CD4-positive, alpha-beta T cell (primary cell): ENCODE results near the gene CIAO2A. TPM values are rescaled to one million over a fixed set of nuclear protein-coding genes. Genes with fewer than 3 reads are reported as not detected.

Experiments
- ATAC-seq: fragments of 200-7000 bp; cut with Tn5 transposase; one replicate; pipeline ENCODE4 v1.10.0; 2022; ENCODE audit warnings: mild to moderate bottlenecking; ENCODE audit not compliant: poor library complexity
- CTCF ChIA-PET: fragments of 350-600 bp; sonication (Branson Sonifier 250); formaldehyde crosslinking; loops from one replicate; lab custom pipeline; 2021; ENCODE audit warnings: antibody characterized with exemption, inconsistent platforms; lab: Charles Lee
- POLR2A ChIA-PET: fragments of 350-600 bp; sonication (Branson Sonifier 250); formaldehyde crosslinking; loops from one replicate; lab custom pipeline; 2021; ENCODE audit warnings: antibody characterized with exemption, inconsistent platforms; lab: Charles Lee
- DNase-seq, 14 experiments: peaks; one replicate each; pipeline ENCODE4 v3.0.0-alpha.2; 2013 to 2020; ENCODE audit warnings: mixed read lengths in 2 of 14
- H3K27ac ChIP-seq, 2 donors: one replicate each; pipeline versions ENCODE4 v1.5.1 to v1.7.0; 2013; ENCODE audit warnings: low read length in 2 of 2, low read depth in 1 of 2, mild to moderate bottlenecking in 1 of 2
- H3K27me3 ChIP-seq, 2 experiments: 1 replicate in 1 of 2; 2 replicates in 1 of 2; pipeline versions ENCODE4 v1.6.1 to v1.7.0; 2013; ENCODE audit warnings: low read length in 2 of 2, control low read depth in 1 of 2, mild to moderate bottlenecking in 1 of 2, moderate library complexity in 1 of 2; ENCODE audit not compliant: insufficient read depth in 2 of 2, control insufficient read depth in 1 of 2
- H3K36me3 ChIP-seq: one replicate; pipeline ENCODE4 v1.6.1; 2013; ENCODE audit warnings: low read length, control low read depth; ENCODE audit not compliant: insufficient read depth
- H3K4me1 ChIP-seq: one replicate; pipeline ENCODE4 v1.6.1; 2013; ENCODE audit warnings: low read length, control low read depth; ENCODE audit not compliant: insufficient read depth
- H3K4me3 ChIP-seq: one replicate; pipeline ENCODE4 v1.5.1; 2013; ENCODE audit warnings: mild to moderate bottlenecking, low read length, moderate library complexity
- H3K9me3 ChIP-seq, 2 experiments: 1 replicate in 1 of 2; 2 replicates in 1 of 2; pipeline versions ENCODE4 v1.6.1 to v1.7.0; 2013; ENCODE audit warnings: low read length in 2 of 2, mild to moderate bottlenecking in 2 of 2, control low read depth in 1 of 2, moderate library complexity in 1 of 2; ENCODE audit not compliant: control insufficient read depth in 1 of 2, insufficient read depth in 1 of 2
- H3K27ac Mint-ChIP-seq: one replicate; pipeline ENCODE4 v1.8.0; 2020; ENCODE audit warnings: mixed read lengths
- H3K27me3 Mint-ChIP-seq: one replicate; pipeline ENCODE4 v1.8.0; 2021; ENCODE audit warnings: mixed read lengths
- H3K36me3 Mint-ChIP-seq: one replicate; pipeline ENCODE4 v1.8.0; 2021; ENCODE audit warnings: low read depth, mixed read lengths
- H3K4me1 Mint-ChIP-seq: one replicate; pipeline ENCODE4 v1.8.0; 2021; ENCODE audit warnings: low read depth, mixed read lengths
- H3K4me3 Mint-ChIP-seq: one replicate; pipeline ENCODE4 v1.8.0; 2020; ENCODE audit warnings: mild to moderate bottlenecking, mixed read lengths
- H3K9me3 Mint-ChIP-seq: one replicate; pipeline ENCODE4 v1.8.0; 2020; ENCODE audit warnings: mixed read lengths
- CTCF ChIP-seq: fragments of 200-600 bp; IDR thresholded peaks from one replicate; pipeline ENCODE4 v1.8.0; 2022; ENCODE audit warnings: antibody characterized with exemption, mild to moderate bottlenecking
- intact Hi-C, 2 experiments: fragments of 100-400 bp; cut with DNase I in 1 of 2; cut with micrococcal nuclease in 1 of 2; formaldehyde crosslinking; loops; one replicate each; pipeline versions ENCODE4 v1.15.1 to v1.9.0; 2023 to 2025; cut with DNase I, micrococcal nuclease
- total RNA-seq, 174 experiments: library from RNA in 2 of 174; stranded (reverse) in 2 of 174; gene quantifications; one replicate each; pipeline ENCODE4 v1.2.3 and lab custom pipeline; 2021 to 2026

Gene CIAO2A
- total RNA-seq, 2 experiments from 2014 or later, result 10.9 to 12.2 TPM

- DNase-seq, result no peak
- peaks cover 4% of the 10 kb centered on the region for H3K4me1 Mint-ChIP-seq
- H3K4me3 Mint-ChIP-seq, result no peak overlapping the region
- no peak for TF ChIP-seq CTCF
- no peaks in the 10 kb centered on the region for H3K27me3 ChIP-seq
- no peak for ATAC-seq
- peaks cover 9% of the 10 kb centered on the region for H3K27me3 Mint-ChIP-seq
- no peak overlapping the region for H3K27ac ChIP-seq
- H3K9me3 Mint-ChIP-seq, result no peaks in the 10 kb centered on the region
- ChIA-PET CTCF (interaction anchor here (1.6 kb wide), 2 partner anchors 10 to 14 kb away, joined by 3 to 5 read pairs; no protein-coding TSS in a partner anchor), POLR2A (interaction anchor here (0.5 kb wide), 1 partner anchor 385 kb away, joined by 3 read pairs; no protein-coding TSS in a partner anchor)
- H3K4me3 ChIP-seq, result no peak overlapping the region
- H3K36me3 Mint-ChIP-seq, result no peaks in the 10 kb centered on the region
- intact Hi-C loops, result no loop called here
- no peaks in the 10 kb centered on the region for H3K9me3 ChIP-seq
- no peak overlapping the region for H3K27ac Mint-ChIP-seq
- no peaks in the 10 kb centered on the region for H3K36me3 ChIP-seq
- no peaks in the 10 kb centered on the region for H3K4me1 ChIP-seq
Observed at GRCh38 chr15:64052925-64053491, 40.6 kb downstream of the CIAO2A start.

GRCh38 chr15:64051407-64052259 is 42.0 kb downstream of the CIAO2A start:
- H3K9me3 ChIP-seq, result no peaks in the 10 kb centered on the region
- no peak for TF ChIP-seq CTCF
- H3K27ac ChIP-seq, result no peak overlapping the region
- no peaks in the 10 kb centered on the region for H3K9me3 Mint-ChIP-seq
- no peaks in the 10 kb centered on the region for H3K36me3 ChIP-seq
- no peak overlapping the region for H3K4me3 ChIP-seq
- H3K27me3 Mint-ChIP-seq, result peaks cover 18% of the 10 kb centered on the region
- no peaks in the 10 kb centered on the region for H3K36me3 Mint-ChIP-seq
- peaks cover 8% of the 10 kb centered on the region for H3K4me1 Mint-ChIP-seq
- intact Hi-C loops, result no loop called here
- no peak for ATAC-seq
- no peak overlapping the region for H3K4me3 Mint-ChIP-seq
- peaks cover 0 to 4% of the 10 kb centered on the region in 2 experiments for H3K27me3 ChIP-seq
- DNase-seq, result no peak
- peaks cover 8% of the 10 kb centered on the region for H3K4me1 ChIP-seq
- ChIA-PET CTCF (no interaction called here), POLR2A (no interaction called here)
- no peak overlapping the region for H3K27ac Mint-ChIP-seq

- Histone ChIP-seq H3K4me1 (peaks cover 11% of the 10 kb centered on the region), H3K36me3 (no peaks in the 10 kb centered on the region), H3K4me3 (no peak overlapping the region), H3K9me3 (no peaks in the 10 kb centered on the region), H3K27me3 (peaks cover 0 to 5% of the 10 kb centered on the region in 2 experiments), H3K27ac (no peak overlapping the region)
- no peak for TF ChIP-seq CTCF
- H3K27me3 Mint-ChIP-seq, result peaks cover 20% of the 10 kb centered on the region
- intact Hi-C loops, result no loop called here
- H3K27ac Mint-ChIP-seq, result no peak overlapping the region
- H3K9me3 Mint-ChIP-seq, result no peaks in the 10 kb centered on the region
- DNase-seq, result no peak
- no peak overlapping the region for H3K4me3 Mint-ChIP-seq
- no peak for ATAC-seq
- ChIA-PET CTCF (no interaction called here), POLR2A (no interaction called here)
- peaks cover 10% of the 10 kb centered on the region for H3K4me1 Mint-ChIP-seq
- H3K36me3 Mint-ChIP-seq, result no peaks in the 10 kb centered on the region
Observed at GRCh38 chr15:64051093-64051402, 42.6 kb downstream of the CIAO2A start.
